HCT116 (cell line): ENCODE data around the gene CASP5.

Experiments
- POLR2A ChIP-seq: IDR thresholded peaks from 2 replicates; pipeline ENCODE4 v1.7.0; 2011; ENCODE audit warnings: borderline replicate concordance; ENCODE audit not compliant: insufficient read depth, insufficient read length; ENCODE audit errors: extremely low read depth
- TF ChIP-seq, protein P1 (sequence below): IDR thresholded peaks from 2 replicates; pipeline ENCODE4 v1.6.1; 2011; ENCODE audit warnings: mild to moderate bottlenecking, low read length, moderate library complexity; ENCODE audit not compliant: insufficient replicate concordance; ENCODE audit errors: extremely low read depth
- TF ChIP-seq, protein P2 (sequence below), 3 experiments: fragments of 200-600 bp in 1 of 3; sonication (generic) in 1 of 3; IDR thresholded peaks in 2 of 3; conservative IDR thresholded peaks in 1 of 3; 2 replicates each; pipeline ENCODE4 v1.5.1; 2012 to 2017; ENCODE audit warnings: low read depth in 2 of 3, low read length in 2 of 3, antibody characterized with exemption in 1 of 3, borderline replicate concordance in 1 of 3, control low read depth in 1 of 3, mild to moderate bottlenecking in 1 of 3, mixed read lengths in 1 of 3, mixed run types in 1 of 3, moderate library complexity in 1 of 3; ENCODE audit not compliant: insufficient read depth in 1 of 3

DNA sequence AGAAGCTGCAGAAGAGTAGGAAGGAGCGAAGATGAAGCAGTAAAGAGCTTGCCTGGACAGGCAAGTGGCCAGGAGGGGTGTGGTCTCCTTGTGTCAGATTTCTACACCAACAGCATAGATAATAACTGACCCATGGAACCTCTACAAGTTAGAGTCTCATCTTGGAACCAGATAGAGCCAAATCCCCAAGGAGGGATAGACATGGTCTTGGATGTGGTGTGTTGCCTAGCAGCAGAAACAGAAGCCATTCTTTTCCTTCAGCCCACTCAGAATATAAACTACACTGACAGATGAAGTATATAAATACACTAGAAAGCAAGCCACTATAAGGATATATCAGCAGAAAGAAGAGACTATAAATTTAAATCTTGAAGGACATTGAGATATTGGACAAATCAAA is 26.5 kb upstream of the CASP5 start:
- TF ChIP-seq, protein P1, sequence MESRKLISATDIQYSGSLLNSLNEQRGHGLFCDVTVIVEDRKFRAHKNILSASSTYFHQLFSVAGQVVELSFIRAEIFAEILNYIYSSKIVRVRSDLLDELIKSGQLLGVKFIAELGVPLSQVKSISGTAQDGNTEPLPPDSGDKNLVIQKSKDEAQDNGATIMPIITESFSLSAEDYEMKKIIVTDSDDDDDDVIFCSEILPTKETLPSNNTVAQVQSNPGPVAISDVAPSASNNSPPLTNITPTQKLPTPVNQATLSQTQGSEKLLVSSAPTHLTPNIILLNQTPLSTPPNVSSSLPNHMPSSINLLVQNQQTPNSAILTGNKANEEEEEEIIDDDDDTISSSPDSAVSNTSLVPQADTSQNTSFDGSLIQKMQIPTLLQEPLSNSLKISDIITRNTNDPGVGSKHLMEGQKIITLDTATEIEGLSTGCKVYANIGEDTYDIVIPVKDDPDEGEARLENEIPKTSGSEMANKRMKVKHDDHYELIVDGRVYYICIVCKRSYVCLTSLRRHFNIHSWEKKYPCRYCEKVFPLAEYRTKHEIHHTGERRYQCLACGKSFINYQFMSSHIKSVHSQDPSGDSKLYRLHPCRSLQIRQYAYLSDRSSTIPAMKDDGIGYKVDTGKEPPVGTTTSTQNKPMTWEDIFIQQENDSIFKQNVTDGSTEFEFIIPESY: no peak
- TF ChIP-seq POLR2A: no peak
- TF ChIP-seq, protein P2, sequence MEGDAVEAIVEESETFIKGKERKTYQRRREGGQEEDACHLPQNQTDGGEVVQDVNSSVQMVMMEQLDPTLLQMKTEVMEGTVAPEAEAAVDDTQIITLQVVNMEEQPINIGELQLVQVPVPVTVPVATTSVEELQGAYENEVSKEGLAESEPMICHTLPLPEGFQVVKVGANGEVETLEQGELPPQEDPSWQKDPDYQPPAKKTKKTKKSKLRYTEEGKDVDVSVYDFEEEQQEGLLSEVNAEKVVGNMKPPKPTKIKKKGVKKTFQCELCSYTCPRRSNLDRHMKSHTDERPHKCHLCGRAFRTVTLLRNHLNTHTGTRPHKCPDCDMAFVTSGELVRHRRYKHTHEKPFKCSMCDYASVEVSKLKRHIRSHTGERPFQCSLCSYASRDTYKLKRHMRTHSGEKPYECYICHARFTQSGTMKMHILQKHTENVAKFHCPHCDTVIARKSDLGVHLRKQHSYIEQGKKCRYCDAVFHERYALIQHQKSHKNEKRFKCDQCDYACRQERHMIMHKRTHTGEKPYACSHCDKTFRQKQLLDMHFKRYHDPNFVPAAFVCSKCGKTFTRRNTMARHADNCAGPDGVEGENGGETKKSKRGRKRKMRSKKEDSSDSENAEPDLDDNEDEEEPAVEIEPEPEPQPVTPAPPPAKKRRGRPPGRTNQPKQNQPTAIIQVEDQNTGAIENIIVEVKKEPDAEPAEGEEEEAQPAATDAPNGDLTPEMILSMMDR (IDR thresholded peaks at IDR 0.05 in 2 of 3, conservative IDR thresholded peaks at IDR 0.05 in 1 of 3; ENCODE audit: borderline replicate concordance in 1 of 3, insufficient read depth in 1 of 3, low read depth in 2 of 3, low read length in 2 of 3): no peak
